RWPE1 (cell line): ENCODE measurements around the gene PRSS21.

Source experiments
- CTCF ChIA-PET: fragments of 350-600 bp; sonication (Branson Sonifier 250); formaldehyde crosslinking; extraction: SDS; loops from one replicate; lab custom pipeline; 2021; lab: Yijun Ruan, JAX
- POLR2A ChIA-PET: fragments of 400-600 bp; formaldehyde crosslinking; extraction: SDS; loops from one replicate; lab custom pipeline; 2020; ENCODE audit warnings: antibody characterized with exemption; ENCODE audit not compliant: low non-redundant PET; lab: Yijun Ruan, JAX
- DNase-seq: peaks from one replicate; pipeline ENCODE4 v3.0.0; 2012; ENCODE audit warnings: low spot score
- H3K27ac ChIP-seq: fragments of 450-650 bp; 2 replicates; pipeline ENCODE4 v1.5.1; 2017
- CTCF ChIP-seq: fragments of 450-650 bp; conservative IDR thresholded peaks from 2 replicates; pipeline ENCODE4 v1.5.1; 2017; ENCODE audit warnings: low read depth, mild to moderate bottlenecking

PRSS21 gene

GRCh38 chr16:2839650-2840450 is 22.8 kb downstream of the PRSS21 start:
- CTCF ChIA-PET: interaction anchor here (0.6 to 2.1 kb wide), 7 partner anchors 16 to 120 kb away, joined by 3 to 19 read pairs (median 3); partner anchors contain the start of genes PRSS22 and PRSS27
- TF ChIP-seq CTCF: no peak
- no peak for DNase-seq
- peak overlapping the region; percentile 99 for H3K27ac ChIP-seq
- POLR2A ChIA-PET: no interaction called here

GRCh38 chr16:2840914-2841313 is 23.9 kb downstream of the PRSS21 start:
- ChIA-PET CTCF (interaction anchor here (0.6 kb wide), 1 partner anchor 943 kb away, joined by 3 read pairs; no protein-coding TSS in a partner anchor), POLR2A (no interaction called here)
- no peak overlapping the region for H3K27ac ChIP-seq
- TF ChIP-seq CTCF: no peak
- DNase-seq: no peak

GRCh38 chr16:2841606-2842339 is 24.7 kb downstream of the PRSS21 start:
- H3K27ac ChIP-seq: no peak overlapping the region
- CTCF ChIA-PET: interaction anchor here (0.5 to 1.2 kb wide), 4 partner anchors 14 to 52 kb away, joined by 3 to 5 read pairs (median 3); no protein-coding TSS in a partner anchor
- no peak for TF ChIP-seq CTCF
- POLR2A ChIA-PET: no interaction called here
- no peak for DNase-seq

- TF ChIP-seq CTCF: peak; percentile 46
- no peak for DNase-seq
- H3K27ac ChIP-seq: no peak overlapping the region
- POLR2A ChIA-PET: no interaction called here
- CTCF ChIA-PET: interaction anchor here (0.5 to 1.2 kb wide), 4 partner anchors 14 to 52 kb away, joined by 3 to 5 read pairs (median 3); no protein-coding TSS in a partner anchor
Observed at GRCh38 chr16:2842340-2843000, 25.4 kb downstream of the PRSS21 start.

- CTCF ChIA-PET: interaction anchor here (0.6 to 1.1 kb wide), 2 partner anchors 13 to 15 kb away, joined by 3 read pairs; partner anchors contain the start of gene PRSS22
- POLR2A ChIA-PET: no interaction called here
- no peak for DNase-seq
- H3K27ac ChIP-seq: 0 out of 2 replicates have a peak overlapping the region, but pooled peaks have one; percentile 31
- TF ChIP-seq CTCF: no peak
Observed at GRCh38 chr16:2843526-2843925, 26.5 kb downstream of the PRSS21 start.

GRCh38 chr16:2845116-2845515 is 28.1 kb downstream of the PRSS21 start:
- no peak for DNase-seq
- CTCF ChIA-PET: interaction anchor here (1.0 kb wide), 1 partner anchor 82 kb away, joined by 3 read pairs; no protein-coding TSS in a partner anchor

More at GRCh38 chr16:2845116-2845515, 28.1 kb downstream of the PRSS21 start:
- H3K27ac ChIP-seq: no peak overlapping the region
- POLR2A ChIA-PET: no interaction called here
- TF ChIP-seq CTCF: no peak
